NCI-H345 treated with DMSO at 0.1 percent for 48 hours (cell line): ENCODE measurements around the gene CPNE4.
"Not testable (repeated sequence)": the region's sequence is repeated elsewhere in the genome, so short reads cannot be mapped to it uniquely, and the experiment has no call there.

Experiments used
- DNase-seq: peaks from one replicate; lab custom pipeline; 2025; ENCODE audit not compliant: unreplicated experiment; lab: John Stamatoyannopoulos, UW

Gene CPNE4

GRCh38 chr3:131963442-131963841, 71.4 kb downstream of the CPNE4 start:
- DNase-seq: not testable (repeated sequence)

GRCh38 chr3:131962982-131963381, 71.8 kb downstream of the CPNE4 start:
- DNase-seq: no peak

- DNase-seq: no peak
Measured at GRCh38 chr3:131960324-131960723, 74.5 kb downstream of the CPNE4 start.

- no peak for DNase-seq
Measured at GRCh38 chr3:131957980-131958379, 76.8 kb downstream of the CPNE4 start.

- no peak for DNase-seq
Measured at GRCh38 chr3:131957511-131957910, 77.3 kb downstream of the CPNE4 start.

- DNase-seq: no peak
Measured at GRCh38 chr3:131948806-131949205, 86.0 kb downstream of the CPNE4 start.

GRCh38 chr3:131944676-131945075, 90.1 kb downstream of the CPNE4 start:
- no peak for DNase-seq

- DNase-seq: no peak
Measured at GRCh38 chr3:131933665-131934064, 101.1 kb downstream of the CPNE4 start.

GRCh38 chr3:131928593-131928992, 106.2 kb downstream of the CPNE4 start:
- no peak for DNase-seq

GRCh38 chr3:131925571-131925970, 109.2 kb downstream of the CPNE4 start:
- no peak for DNase-seq

- DNase-seq: no peak
Measured at GRCh38 chr3:131922356-131922755, 112.5 kb downstream of the CPNE4 start.

- no peak for DNase-seq
Measured at GRCh38 chr3:131917006-131917405, 117.8 kb downstream of the CPNE4 start.

GRCh38 chr3:131914090-131914691, 120.6 kb downstream of the CPNE4 start:
- DNase-seq: no peak

GRCh38 chr3:131912255-131912654, 122.6 kb downstream of the CPNE4 start:
- DNase-seq: no peak

GRCh38 chr3:131907796-131908195, 127.0 kb downstream of the CPNE4 start:
- no peak for DNase-seq

- DNase-seq: no peak
Measured at GRCh38 chr3:131903988-131904415, 130.8 kb downstream of the CPNE4 start.

GRCh38 chr3:131901686-131902085, 133.1 kb downstream of the CPNE4 start:
- DNase-seq: no peak

GRCh38 chr3:131900891-131901290, 133.9 kb downstream of the CPNE4 start:
- no peak for DNase-seq

- no peak for DNase-seq
Measured at GRCh38 chr3:131899021-131899420, 135.8 kb downstream of the CPNE4 start.

GRCh38 chr3:131898346-131898745, 136.5 kb downstream of the CPNE4 start:
- DNase-seq: no peak

GRCh38 chr3:131896285-131896684, 138.5 kb downstream of the CPNE4 start:
- no peak for DNase-seq

GRCh38 chr3:131895766-131896165, 139.0 kb downstream of the CPNE4 start:
- no peak for DNase-seq

- DNase-seq: no peak
Measured at GRCh38 chr3:131892331-131892730, 142.5 kb downstream of the CPNE4 start.
